HG02623 (cell line): ENCODE measurements around the gene TENT5A.

Experiments
- ATAC-seq: cut with Tn5 transposase; IDR thresholded peaks from one replicate; pipeline ENCODE4 v1.9.1; 2021; ENCODE audit warnings: moderate library complexity; ENCODE audit not compliant: unreplicated experiment

TENT5A gene

GRCh38 chr6:81718126-81718525, 34.4 kb downstream of the TENT5A start:
- no peak for ATAC-seq

GRCh38 chr6:81714684-81715083, 37.8 kb downstream of the TENT5A start:
- no peak for ATAC-seq

- ATAC-seq: no peak
Measured at GRCh38 chr6:81713205-81713604, 39.3 kb downstream of the TENT5A start.

- no peak for ATAC-seq
Measured at GRCh38 chr6:81708113-81708699, 44.3 kb downstream of the TENT5A start.

DNA sequence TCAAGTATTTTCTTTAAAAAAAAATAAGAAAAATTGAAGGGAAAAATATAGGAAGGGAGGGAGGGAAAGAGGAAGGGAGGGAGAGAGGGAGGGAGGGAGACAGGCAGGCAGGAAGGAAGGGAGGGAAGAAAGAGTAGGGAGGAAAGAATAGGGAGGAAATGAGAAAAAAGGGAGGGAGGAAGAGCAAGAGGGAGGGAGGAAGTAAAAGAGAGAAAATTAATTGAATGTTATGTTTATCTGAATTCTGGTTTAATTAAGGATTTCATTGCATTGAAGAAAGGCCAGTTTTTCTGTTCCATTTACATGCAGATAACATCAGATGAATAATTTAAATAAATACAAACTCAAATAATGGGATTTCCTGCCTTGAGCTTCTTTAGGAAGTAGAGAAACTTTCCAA, 47.8 kb downstream of the TENT5A start:
- ATAC-seq: no peak

DNA sequence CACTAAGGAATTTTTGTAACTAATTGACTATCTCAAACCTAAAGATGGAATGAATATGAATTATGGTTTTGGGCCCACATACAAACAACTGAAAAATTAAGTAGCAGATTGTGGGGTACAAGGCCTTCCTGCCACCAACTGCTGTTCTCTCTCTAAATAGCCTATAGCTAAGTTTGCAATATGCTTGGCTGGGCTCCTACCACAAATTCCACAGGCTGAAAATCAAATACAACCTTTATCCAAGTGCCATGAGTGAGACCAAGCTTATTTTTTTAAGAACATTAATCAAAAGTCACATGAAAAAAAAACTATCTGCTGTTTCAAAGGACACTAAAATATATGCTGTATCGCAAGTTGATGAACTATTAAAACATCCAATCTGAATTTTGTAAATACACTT, 52.1 kb downstream of the TENT5A start:
- ATAC-seq: no peak

GRCh38 chr6:81697559-81697958, 54.9 kb downstream of the TENT5A start:
- ATAC-seq: no peak

DNA sequence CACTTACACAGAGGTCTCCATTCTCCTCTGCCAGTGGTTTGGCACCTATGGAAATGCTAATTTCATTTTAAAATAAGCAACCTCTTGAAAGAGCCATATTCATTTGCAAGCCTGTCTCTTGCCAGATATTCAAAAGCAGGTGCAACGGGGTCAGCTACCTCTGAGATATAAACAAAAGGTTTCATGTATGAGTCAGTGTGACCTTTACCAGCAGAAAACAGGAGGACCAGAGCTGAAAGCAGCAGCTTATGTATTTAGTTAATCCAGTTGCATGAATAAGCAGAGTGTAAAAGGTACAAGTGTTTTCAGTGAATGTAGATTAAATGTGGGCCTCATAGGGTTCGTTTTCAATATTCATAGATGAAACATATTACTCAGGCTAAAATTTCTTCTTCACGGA, 56.0 kb downstream of the TENT5A start:
- no peak for ATAC-seq
